HG03103 (cell line): ENCODE data around the gene PEX19.
"Not testable (repeated sequence)": the region's sequence is repeated elsewhere in the genome, so short reads cannot be mapped to it uniquely, and the experiment has no call there.

Source experiments
- ATAC-seq: cut with Tn5 transposase; IDR thresholded peaks from one replicate; pipeline ENCODE4 v1.9.1; 2021; ENCODE audit warnings: low read depth; ENCODE audit not compliant: unreplicated experiment

The PEX19 gene, protein sequence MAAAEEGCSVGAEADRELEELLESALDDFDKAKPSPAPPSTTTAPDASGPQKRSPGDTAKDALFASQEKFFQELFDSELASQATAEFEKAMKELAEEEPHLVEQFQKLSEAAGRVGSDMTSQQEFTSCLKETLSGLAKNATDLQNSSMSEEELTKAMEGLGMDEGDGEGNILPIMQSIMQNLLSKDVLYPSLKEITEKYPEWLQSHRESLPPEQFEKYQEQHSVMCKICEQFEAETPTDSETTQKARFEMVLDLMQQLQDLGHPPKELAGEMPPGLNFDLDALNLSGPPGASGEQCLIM

DNA sequence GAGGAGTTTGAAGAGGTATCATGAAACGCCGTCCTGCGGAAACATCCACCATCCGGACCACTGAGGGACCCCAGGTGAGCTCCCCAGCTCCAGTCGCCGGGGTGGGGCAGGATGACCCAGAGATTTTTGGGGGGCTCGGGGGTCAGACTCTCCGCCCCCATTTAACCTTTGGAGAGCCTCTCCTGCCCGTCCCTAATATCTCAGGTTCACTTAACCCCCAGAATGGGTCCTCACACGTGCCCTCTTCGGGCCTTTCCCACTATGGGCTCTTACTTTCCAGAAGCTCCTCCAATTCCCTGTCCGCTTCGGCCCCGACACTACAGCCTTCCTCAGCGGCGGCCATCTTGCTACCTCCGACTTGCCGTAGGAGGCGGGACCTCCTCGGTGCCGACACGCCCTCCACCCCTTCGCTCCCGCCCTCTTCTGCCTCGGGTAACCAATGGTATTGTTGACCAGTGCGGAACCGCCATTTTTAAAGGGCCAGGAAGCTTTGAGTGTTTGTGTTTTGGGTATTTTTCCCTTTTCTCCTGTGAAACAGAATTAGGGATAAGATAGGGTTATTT is at the start of gene PEX19:
Gene PEX19 (minus strand): TSS at position 352 of the 563 bp plus-strand sequence. CDS start 9 bp downstream, at position 343.
- peak; percentile 96 for ATAC-seq

DNA sequence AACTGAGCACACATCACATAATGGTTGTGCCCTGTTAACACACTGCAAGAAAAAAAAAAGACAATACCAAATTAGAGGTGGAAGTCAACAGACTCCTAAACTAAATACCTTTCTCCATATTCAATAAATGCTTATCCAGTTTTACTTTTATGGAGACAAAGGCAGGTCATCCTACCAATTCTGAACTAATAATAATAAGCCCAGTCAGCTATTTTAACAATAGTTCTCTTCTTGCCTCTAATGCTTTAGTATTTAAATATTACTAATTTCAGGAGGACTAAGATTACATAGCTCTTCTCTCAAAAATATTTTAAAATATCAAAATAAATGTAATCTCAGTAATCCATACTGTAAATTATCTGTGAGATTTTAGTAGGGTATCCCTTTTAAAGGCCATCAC is 47.6 kb upstream of the PEX19 start:
- no peak for ATAC-seq

DNA sequence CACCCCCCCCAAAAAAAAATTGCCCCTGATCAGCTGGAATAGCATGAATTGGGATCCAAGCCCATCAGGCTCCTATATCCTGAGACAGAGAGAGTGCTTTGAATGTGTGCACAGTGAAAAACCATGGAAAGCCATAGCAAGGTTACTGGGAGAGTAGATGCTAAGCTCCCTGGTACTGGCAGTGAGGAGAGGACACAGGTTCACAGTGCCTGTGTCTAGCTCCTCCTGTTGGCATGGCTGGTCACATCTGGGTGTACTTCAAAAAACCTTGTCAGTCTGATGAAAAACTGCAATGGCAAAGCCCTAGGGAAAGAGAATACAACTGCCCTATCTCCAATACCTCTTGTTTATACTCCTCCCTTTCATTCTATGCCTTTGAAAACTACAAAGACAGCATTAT is 45.2 kb upstream of the PEX19 start:
- ATAC-seq, result no peak

DNA sequence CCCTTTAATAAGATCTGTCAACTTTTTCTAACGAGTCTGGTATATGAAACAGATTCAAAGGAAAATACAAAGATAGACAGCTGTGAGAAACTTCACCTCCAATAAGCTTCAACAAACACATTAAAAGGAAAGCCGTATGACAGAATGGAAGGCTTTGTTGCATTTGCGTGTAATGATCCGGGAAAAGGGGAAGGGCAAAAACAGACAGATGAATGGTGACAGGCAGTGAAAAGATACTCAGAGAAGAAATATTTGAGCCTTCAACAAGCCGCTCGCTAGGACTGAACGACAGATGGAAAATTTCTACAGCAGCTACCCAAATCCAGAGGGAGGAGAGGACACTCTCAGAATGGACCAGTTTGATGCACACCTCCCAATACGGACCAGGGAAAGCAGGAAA is 43.3 kb upstream of the PEX19 start:
- no peak for ATAC-seq

DNA sequence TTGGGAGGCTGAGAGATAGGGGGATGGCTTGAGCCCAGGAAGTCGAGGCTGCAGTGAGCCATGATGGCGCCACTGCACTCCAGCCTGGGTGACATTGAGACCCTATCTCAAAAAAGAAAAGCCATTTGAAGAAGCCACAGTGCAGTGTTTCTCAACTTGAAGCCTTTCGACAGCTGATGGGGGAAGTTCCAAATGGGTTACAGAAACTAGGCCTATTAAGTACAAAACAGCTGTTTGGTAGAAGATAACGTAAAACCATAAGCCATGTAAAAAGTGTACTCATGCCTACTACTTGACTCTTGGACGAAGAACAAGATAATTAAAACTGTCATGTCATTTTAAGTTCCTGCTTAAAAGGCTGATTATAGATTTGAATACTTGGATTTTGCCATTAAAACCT is 41.5 kb upstream of the PEX19 start:
- ATAC-seq, result no peak

DNA sequence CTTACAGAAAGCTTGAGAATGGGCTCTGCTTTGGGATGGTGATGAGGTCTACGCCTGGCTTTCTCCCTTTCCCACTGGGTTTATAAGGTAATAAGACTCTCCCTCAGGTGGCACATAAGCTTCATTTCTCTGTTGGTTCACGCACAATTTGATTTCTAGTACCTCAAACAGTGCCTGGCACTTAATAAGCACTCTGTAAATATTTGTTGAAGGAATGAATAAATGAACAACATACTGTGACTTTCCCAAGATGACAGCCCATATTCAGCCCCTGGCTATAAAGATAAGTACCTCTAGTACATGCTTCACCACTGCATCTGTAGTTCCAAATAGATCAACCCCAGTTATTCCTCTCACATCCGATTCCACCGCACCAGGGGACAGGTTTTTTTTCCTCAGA is 40.3 kb upstream of the PEX19 start:
- ATAC-seq, result no peak

DNA sequence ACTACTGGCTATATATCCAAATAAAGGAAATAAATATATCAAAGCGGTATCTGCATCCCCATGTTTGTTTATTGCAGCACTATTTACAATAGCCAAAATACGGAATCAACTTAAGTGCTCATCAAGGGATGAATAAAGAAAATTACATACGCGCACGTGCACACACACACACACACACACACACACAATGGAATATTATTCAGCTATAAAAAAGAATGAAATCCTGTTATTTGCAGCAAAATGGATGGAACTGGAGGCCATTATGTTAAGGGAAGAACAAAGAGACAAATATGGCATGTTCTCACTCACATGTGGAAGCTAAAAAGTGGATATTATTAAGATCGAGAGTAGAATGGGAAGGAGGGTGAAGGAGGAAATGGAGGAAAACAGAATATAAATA is 37.9 kb upstream of the PEX19 start:
- no peak for ATAC-seq

DNA sequence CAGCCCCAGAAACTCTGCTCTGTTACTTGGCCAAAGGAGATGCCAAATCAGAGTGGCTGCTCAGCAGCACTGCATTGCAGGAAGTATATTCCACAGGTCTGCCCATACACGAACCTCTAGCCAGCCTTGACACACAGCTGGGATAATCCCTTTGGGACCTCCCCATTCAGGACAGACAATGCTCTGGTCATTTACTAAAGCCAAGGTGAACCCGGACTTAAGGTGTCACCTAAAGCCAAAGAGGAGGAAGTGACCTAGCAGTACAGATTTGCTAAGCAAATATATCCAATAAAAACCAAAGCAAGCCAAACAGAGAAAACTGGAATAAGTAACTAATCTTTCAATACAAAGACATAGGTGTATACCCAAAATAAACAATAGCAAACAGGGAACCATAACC is 30.4 kb upstream of the PEX19 start:
- no peak for ATAC-seq

DNA sequence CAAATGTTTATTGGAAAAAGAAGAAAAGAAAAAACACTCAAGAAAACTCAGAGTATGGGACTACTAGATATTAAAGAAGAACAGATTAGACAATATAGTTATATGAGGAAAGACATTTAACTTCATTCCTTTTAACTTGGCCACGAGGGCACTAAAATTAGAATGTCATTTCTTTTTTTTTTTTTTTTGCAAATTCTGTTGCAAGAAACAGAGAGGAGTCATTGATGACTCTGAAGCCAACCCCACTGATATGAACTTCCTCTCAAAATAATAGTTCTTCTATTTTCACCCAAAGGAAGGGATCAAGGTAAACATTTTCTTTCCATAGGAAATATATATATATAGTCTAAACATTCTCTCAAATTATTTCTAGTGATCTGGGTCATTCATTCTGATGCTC is 24.6 kb upstream of the PEX19 start:
- no peak for ATAC-seq

DNA sequence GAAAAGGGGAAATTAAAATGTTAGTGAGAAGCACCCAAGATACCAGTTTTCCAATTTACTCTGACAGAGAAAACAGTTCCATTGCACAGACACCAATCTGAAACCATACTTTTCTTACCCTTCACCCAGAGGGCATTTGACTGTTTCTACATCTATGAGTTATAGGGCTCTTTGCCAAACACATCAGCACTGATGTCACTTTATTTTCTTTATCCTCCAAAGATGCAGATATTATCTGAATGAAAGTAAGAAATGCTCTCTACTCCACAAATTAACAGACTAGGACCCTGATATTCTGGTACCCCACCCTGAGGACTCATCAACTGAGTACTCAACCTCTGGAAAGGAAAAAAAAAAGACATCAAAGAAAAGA is 24.2 kb upstream of the PEX19 start:
- no peak for ATAC-seq

DNA sequence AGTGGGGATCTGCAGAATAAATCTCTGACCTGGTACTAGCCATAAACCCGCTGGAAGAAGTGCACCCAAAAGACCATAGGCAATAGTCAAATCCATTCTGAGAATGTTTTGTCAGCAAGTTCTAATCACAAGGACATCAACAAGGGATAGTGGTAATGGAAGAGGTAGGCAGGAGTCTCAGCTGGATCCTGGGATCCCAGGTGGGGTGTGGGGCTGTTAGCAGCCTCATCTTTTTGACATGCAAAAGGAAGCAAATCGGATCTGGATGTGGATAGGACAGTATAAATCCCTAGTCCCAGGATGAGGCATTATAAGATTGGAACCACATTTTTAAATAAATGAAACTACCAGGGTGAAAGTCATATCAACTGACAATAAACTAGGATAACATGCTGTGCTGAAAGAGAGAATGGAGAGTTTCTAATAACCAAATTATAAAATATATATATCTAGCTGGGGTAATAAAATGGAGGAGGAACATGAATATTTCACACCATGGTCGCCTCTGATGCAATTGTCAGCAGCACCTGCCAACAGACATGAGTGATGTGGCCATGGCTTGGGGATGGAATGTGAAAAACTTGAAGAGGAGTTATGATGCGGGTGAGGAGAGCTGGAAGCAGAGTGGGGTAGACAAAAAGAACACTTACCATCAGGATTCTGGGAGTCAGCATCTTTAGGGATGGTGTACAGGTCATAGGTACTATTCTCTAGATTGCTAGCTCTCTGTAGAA is 23.7 kb upstream of the PEX19 start:
- no peak for ATAC-seq

DNA sequence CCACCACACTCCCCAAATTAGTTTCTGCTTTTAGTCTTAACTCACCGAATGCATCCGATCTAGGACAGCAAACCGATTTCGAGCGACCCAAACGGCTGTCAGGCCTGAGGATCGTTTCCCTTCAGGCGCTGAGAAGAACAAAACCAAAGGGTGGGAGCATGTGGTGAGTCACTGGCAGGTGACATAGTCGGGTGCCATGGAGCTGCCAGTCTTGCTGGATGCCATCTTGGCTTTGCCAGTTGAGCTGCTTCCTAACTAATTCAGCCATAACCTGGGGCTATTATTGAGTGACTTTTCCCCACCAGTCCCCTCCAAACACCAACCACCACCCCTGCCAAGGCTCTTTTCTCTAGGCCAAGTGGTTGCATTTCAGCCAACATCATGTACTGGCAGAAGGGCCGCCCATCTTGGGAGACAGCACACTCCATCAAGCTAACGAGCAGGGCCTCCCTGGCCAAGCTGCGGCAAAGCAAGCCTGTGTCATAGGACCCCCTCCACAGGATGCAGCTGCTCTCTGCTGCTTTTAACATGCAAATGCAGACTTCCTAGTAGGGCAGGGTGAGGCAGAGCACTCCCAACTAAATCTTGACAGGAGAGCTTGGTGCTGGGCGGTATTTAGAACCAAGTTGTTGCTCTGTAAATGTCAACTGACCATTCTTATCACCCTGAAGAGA is 22.3 kb upstream of the PEX19 start:
- no peak for ATAC-seq

DNA sequence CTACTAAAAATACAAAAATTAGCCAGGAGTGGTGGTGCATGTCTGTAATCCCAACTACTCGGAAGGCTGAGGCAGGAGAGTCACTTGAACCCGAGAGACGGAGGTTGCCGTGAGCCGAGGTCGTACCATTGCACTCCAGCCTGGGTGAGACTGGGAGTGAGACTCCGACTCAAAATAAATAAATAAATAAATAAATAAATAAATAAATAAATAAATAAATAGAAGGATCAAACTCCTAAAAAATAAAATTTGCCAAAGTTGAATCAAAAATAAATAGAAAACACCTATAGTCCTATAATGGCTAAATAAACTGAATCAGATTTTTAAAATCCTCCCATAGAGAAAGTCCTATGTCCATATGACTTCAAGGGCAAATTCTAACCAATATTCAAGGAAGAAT is 15.2 kb upstream of the PEX19 start:
- ATAC-seq, result no peak

DNA sequence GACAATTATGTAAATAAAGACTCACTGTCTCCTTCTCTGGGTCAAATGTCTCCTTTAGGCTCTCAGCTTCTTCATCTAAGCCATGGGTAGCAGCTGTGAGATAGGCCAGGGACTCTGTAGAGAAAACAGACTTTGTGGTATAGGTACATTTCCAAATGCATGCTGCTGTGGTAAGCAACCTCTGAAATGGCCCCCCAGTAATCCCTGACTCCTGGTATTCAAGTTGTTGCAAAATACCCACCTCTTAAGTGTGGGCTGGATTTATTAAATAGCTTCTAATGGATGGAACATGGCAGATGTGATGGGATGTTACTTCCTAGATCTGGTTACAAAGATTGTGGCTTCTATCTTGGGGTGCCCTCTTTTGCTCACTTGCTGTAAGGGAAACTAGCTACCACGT is 11.1 kb upstream of the PEX19 start:
- no peak for ATAC-seq

DNA sequence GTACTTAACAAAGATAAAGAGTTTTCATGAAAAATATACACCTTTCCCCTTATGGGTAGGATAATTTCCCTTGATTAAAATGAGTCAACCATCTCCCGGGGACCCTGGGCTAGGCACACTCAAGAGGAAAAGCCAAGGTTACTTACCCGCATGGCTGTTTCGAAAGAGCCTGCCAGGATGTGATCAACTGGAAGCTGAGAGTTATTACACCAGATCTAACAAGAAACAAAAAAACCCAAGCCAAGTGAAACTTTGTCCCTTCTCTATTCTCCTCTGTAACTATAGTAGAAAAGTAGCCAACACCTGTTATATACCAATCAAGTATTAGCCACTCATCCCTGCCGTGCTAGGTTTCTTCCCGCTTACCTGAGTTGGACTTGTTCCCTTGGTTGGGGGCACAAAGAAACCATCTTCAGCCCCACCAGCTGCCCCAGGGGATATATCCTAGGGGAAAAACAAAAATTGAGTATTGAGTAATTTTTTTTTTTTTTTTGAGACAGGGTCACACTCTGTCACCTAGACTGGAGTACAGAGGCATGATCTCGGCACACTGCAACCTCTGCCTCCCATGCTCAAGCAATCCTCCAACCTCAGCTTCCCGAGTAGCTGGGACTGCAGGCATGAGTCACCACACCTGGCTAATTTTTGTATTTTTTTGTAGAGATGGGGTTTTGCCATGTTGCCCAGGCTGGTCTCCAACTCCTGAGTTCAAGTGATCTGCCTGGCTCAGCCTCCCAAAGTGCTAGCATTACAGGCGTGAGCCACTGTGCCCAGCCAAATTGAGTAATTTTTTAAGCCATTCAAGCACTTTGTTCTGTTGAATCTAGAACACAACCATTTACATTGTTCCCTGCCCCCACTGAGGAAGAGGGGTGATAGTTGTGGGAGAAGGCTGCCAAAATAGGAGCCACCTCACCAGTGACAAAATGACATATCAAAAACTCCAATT is 8.4 kb upstream of the PEX19 start:
- ATAC-seq, result no peak

DNA sequence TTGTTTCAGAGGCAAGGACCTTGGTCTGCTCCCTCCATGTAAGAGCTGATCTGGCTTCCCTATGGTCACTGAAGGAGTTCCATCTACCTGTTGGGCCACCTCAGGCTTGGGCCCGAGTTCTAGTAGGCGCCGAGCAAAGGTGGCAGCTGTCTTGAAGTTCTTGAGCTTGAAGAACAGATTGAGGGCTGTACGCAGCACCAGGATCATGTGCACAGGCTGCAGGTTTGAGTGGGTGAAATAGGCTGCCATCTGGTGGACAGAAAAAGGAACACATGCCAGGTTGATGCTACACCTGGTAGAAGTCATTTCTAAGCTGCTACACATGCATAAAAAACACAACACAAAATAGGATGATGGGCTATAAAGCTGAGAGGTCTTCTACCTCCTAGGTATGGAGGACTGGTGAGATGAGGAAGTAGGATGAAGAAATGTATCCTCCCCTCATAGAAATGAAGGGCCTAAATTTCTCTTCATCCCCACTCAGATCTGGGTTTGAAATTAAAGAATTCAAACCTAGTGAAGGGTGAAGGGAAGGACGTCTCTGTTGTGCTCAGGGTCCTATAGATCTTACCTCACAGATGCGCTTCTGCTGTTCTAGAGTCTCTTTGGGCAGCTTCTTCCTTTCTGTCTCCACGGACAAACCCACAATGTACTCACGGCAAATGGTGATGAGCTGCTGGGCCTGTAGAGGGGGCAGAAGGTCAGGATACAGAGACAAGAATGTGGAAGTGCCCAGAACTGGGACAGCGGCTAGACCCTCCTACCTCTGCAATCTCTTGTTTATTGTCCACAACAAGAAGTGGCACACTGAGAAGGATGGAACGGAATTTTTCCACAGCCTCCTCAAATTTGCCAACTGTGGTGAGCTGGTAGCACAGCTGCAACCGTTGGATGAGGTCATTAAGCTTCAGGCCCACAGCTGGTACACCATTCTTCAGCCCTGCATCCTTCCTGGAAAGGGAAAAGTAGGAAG is 6.6 kb upstream of the PEX19 start:
- ATAC-seq, result no peak

DNA sequence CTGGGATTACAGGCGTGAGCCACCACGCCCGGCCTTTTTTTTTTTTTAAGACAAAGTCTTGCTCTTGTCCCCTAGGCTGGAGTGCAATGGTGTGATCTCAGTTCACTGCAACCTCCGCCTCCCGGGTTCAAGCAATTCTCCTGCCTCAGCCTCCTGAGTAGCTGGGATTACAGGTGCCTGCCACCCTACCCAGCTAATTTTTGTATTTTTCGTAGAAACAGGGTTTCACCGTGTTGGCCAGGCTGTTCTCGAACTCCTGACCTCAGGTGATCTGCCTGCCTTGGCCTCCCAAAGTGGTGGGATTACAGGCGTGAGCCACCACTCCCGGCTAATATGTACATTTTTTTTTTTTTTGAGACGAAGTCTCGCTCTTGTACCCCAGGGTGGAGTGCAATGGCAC is 2.8 kb upstream of the PEX19 start:
- not testable (repeated sequence) for ATAC-seq

DNA sequence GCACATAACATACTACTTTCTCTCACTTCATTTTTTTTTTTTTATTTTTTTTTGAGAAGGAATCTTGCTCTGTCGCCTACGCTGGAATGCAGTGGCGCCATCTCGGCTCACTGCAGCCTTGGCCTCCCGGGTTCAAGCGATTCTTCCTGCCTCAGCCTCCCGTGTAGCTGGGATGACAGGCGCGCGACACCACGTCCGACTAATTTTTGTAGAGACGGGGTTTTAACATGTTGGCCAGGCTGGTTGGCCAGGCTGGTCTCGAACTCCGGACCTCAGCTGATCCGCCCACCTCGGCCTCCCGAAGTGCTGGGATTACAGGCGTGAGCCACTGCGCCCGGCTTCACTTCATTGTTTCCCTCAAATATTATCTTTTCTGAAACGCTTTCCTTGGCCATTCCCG is 573 bp upstream of the PEX19 start:
- no peak for ATAC-seq

DNA sequence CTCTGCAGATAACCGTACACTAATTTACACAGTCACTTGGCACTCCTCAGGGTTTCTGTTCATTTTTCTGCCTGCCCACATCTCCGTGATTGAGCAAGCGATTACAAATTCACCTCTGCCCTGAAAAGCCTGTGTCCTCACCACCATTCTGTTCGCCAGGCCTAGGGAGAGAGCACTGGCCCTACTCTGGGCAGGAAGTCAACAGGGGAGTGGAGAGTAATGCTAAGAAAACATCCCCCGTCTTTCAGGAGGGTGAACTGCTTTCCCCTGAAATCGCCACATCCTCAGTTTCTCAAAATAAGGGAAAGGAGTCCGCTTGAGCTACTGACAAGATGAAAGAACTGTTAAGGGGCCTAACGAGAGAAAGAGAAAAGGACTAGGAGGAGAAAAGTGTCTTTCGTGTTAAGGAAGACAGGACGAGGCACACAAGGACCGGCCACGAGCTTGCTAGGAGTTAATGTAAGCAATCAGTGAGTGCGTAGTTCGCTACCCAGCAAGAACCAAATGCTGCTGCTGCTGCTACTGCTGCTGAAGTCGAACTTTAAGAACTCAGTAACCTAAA is 632 bp downstream of the PEX19 start:
- no peak for ATAC-seq
